ENCODE data around the gene MESP2. TPM values are rescaled to one million over a fixed set of nuclear protein-coding genes. Genes with fewer than 3 reads are reported as not detected.

The MESP2 gene
- total and polyA plus RNA-seq, 9 of the 15 experiments (the other 6 are each of a cell fraction or from before 2014, with no cell fraction given), result 0.08 to 0.82 (median 0.37) TPM

DNA sequence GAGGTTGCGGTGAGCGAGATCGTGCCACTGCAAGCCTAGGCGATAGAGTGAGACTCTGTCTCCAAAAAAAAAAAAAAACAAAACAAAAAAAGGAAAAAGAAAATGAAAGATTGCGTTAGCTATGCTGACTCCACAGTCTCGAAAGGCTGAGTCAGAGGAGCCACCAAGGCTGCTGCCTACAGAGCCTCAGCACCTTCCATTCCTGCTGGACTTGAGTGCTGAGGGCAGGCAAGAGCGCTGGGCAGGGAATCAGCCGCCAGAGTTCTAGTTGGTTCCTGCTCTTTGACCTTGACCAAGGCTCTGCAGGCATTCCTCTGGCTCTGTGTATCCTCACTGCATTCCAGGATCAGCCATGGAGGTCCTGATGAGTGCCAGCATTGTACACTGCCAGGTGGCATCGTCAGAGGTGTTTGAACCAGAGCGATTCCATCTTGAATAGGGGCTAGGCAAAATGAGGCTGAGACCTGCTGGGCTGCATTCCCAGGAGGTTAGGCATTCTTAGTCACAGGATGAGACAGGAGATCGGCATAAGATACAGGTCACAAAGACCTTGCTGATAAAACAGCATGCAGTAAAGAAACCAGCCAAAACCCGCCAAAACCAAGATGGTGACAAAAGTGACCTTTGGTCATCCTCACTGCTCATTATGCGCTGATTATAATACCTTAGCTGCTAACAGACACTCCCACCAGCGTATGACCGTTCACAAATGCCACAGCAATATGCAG is 5.9 kb downstream of the MESP2 start (continued):
- TF ChIP-seq, protein P1, sequence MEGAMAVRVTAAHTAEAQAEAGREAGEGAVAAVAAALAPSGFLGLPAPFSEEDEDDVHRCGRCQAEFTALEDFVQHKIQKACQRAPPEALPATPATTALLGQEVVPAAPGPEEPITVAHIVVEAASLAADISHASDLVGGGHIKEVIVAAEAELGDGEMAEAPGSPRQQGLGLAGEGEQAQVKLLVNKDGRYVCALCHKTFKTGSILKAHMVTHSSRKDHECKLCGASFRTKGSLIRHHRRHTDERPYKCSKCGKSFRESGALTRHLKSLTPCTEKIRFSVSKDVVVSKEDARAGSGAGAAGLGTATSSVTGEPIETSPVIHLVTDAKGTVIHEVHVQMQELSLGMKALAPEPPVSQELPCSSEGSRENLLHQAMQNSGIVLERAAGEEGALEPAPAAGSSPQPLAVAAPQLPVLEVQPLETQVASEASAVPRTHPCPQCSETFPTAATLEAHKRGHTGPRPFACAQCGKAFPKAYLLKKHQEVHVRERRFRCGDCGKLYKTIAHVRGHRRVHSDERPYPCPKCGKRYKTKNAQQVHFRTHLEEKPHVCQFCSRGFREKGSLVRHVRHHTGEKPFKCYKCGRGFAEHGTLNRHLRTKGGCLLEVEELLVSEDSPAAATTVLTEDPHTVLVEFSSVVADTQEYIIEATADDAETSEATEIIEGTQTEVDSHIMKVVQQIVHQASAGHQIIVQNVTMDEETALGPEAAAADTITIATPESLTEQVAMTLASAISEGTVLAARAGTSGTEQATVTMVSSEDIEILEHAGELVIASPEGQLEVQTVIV (CRISPR knock-in tag; IDR thresholded peaks at IDR 0.05; ENCODE audit: borderline replicate concordance), result peak; percentile 85
- TF ChIP-seq ZNF121 (CRISPR knock-in tag; conservative IDR thresholded peaks at IDR 0.05) (no peak), ZNF583 (CRISPR knock-in tag; IDR thresholded peaks at IDR 0.05) (peak; percentile 99), BRCA1 (IDR thresholded peaks at IDR 0.05) (no peak), BRCA1 (CRISPR knock-in tag; IDR thresholded peaks at IDR 0.05) (no peak), GTF2A2 (tag; IDR thresholded peaks at IDR 0.05) (peak; percentile 86), PPARD (CRISPR knock-in tag; IDR thresholded peaks at IDR 0.05) (peak; percentile 66; the same call in 1 of the 2 replicates), ZNF778 (CRISPR knock-in tag; IDR thresholded peaks at IDR 0.05) (no peak), LEF1 (IDR thresholded peaks at IDR 0.05) (peak; percentile 46; the same call in 1 of the 2 replicates), PHB (CRISPR knock-in tag; IDR thresholded peaks at IDR 0.05) (peak; percentile 62; the same call in 1 of the 2 replicates), ZNF165 (CRISPR knock-in tag; IDR thresholded peaks at IDR 0.05; ENCODE audit: borderline replicate concordance) (peak; percentile 98), ZNF384 (IDR thresholded peaks at IDR 0.05; ENCODE audit: low read depth, low read length) (0 out of 2 replicates have a peak, but pooled peaks have one; percentile 15), MED1 (CRISPR knock-in tag; IDR thresholded peaks at IDR 0.05; ENCODE audit: borderline replicate concordance) (no peak), TFAM (CRISPR knock-in tag; conservative IDR thresholded peaks at IDR 0.05) (no peak), ZNF263 (CRISPR knock-in tag; IDR thresholded peaks at IDR 0.05; ENCODE audit: borderline replicate concordance) (no peak), GATAD2B (IDR thresholded peaks at IDR 0.05; ENCODE audit: borderline replicate concordance) (no peak), SMARCA5 (IDR thresholded peaks at IDR 0.05) (no peak), RFX7 (CRISPR knock-in tag; IDR thresholded peaks at IDR 0.05) (peak; percentile 96), NCOA2 (IDR thresholded peaks at IDR 0.05; ENCODE audit: partially characterized antibody in 2 of 2) (no peak), ZNF507 (tag; conservative IDR thresholded peaks at IDR 0.05) (no peak), FOXA1 (IDR thresholded peaks at IDR 0.05; ENCODE audit: borderline replicate concordance) (no peak)
- TF ChIP-seq, protein P2, sequence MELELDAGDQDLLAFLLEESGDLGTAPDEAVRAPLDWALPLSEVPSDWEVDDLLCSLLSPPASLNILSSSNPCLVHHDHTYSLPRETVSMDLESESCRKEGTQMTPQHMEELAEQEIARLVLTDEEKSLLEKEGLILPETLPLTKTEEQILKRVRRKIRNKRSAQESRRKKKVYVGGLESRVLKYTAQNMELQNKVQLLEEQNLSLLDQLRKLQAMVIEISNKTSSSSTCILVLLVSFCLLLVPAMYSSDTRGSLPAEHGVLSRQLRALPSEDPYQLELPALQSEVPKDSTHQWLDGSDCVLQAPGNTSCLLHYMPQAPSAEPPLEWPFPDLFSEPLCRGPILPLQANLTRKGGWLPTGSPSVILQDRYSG (tag; conservative IDR thresholded peaks at IDR 0.05; ENCODE audit: low read depth), result peak; percentile 99
- TF ChIP-seq, protein P3, sequence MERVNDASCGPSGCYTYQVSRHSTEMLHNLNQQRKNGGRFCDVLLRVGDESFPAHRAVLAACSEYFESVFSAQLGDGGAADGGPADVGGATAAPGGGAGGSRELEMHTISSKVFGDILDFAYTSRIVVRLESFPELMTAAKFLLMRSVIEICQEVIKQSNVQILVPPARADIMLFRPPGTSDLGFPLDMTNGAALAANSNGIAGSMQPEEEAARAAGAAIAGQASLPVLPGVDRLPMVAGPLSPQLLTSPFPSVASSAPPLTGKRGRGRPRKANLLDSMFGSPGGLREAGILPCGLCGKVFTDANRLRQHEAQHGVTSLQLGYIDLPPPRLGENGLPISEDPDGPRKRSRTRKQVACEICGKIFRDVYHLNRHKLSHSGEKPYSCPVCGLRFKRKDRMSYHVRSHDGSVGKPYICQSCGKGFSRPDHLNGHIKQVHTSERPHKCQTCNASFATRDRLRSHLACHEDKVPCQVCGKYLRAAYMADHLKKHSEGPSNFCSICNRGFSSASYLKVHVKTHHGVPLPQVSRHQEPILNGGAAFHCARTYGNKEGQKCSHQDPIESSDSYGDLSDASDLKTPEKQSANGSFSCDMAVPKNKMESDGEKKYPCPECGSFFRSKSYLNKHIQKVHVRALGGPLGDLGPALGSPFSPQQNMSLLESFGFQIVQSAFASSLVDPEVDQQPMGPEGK (CRISPR knock-in tag; IDR thresholded peaks at IDR 0.05; ENCODE audit: borderline replicate concordance), result peak; percentile 91; the same call in 1 of the 2 replicates
- TF ChIP-seq, protein P4, sequence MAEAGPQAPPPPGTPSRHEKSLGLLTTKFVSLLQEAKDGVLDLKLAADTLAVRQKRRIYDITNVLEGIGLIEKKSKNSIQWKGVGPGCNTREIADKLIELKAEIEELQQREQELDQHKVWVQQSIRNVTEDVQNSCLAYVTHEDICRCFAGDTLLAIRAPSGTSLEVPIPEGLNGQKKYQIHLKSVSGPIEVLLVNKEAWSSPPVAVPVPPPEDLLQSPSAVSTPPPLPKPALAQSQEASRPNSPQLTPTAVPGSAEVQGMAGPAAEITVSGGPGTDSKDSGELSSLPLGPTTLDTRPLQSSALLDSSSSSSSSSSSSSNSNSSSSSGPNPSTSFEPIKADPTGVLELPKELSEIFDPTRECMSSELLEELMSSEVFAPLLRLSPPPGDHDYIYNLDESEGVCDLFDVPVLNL (CRISPR knock-in tag; IDR thresholded peaks at IDR 0.05; ENCODE audit: low read depth), result no peak
